ENCODE measurements around the gene ARHGAP15.

Gene ARHGAP15

DNA sequence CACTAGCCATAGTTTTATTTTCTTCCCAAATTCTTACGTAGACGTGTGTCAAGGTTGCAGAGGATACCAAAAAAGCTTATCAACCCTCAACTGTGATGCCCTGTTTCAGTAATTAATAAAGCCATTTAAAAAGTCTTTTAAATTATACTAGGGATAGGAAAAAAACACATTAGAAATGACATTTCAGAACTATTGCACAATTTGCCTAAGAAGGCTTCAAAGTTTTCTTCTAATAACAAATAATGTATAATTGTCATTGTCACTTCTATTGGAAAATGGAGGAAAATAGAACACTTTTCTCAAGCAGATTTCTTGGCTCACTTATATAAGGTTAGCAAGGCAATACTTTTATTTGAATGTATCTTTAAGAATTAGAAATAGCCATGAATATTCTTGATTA is 253.8 kb downstream of the ARHGAP15 start:
- H2BK15ac ChIP-seq (ENCODE audit: low read length) = no peak overlapping the region
- no peak overlapping the region for H2AK5ac ChIP-seq (ENCODE audit: low read depth, low read length)
- no peak overlapping the region for H3K23ac ChIP-seq (ENCODE audit: low read depth, low read length, poor library complexity)
- no peak overlapping the region for H2BK12ac ChIP-seq (ENCODE audit: low read length)
- no peak for DNase-seq (ENCODE audit: low spot score)
- H3K36me3 ChIP-seq (replicated peaks in 1 of 2; ENCODE audit: control insufficient read depth in 2 of 2, insufficient read depth in 2 of 2, low read length in 2 of 2) = no peaks in the 10 kb centered on the region
- H2BK5ac ChIP-seq (ENCODE audit: low read length) = no peak overlapping the region
- H2BK120ac ChIP-seq (ENCODE audit: low read depth, low read length) = no peak overlapping the region
- no peaks in the 10 kb centered on the region for H3K4me1 ChIP-seq (ENCODE audit: control insufficient read depth in 2 of 2, insufficient read depth in 1 of 2, low read depth in 1 of 2, low read length in 2 of 2)
- H3K14ac ChIP-seq (ENCODE audit: low read length) = no peak overlapping the region
- H2AFZ ChIP-seq (ENCODE audit: low read length) = no peak overlapping the region
- no peak overlapping the region for H3K4me2 ChIP-seq (ENCODE audit: insufficient read depth, low read length, poor library complexity, severe bottlenecking)
- no peak overlapping the region for H3K27ac ChIP-seq (replicated peaks; ENCODE audit: low read length)
- no peak overlapping the region for H4K8ac ChIP-seq (ENCODE audit: low read depth, low read length)
- H3K4me3 ChIP-seq (ENCODE audit: low read length in 2 of 2) = no peak overlapping the region
- no peaks in the 10 kb centered on the region for H3K9me3 ChIP-seq (replicated peaks in 1 of 2; ENCODE audit: control insufficient read depth in 2 of 2, insufficient read depth in 1 of 2, low read depth in 1 of 2, low read length in 2 of 2)
- no CpG with 5 or more reads among the region's 2 CpGs for WGBS, 2 donors (ENCODE audit: extremely low coverage in 2 of 2, insufficient read length in 2 of 2, insufficient replicate concordance in 1 of 2)
- H3K79me1 ChIP-seq (ENCODE audit: low read depth, low read length) = no peaks in the 10 kb centered on the region
- no peak overlapping the region for H3K9ac ChIP-seq (ENCODE audit: low read depth, low read length, poor library complexity)
- no peak overlapping the region for H4K91ac ChIP-seq (ENCODE audit: low read depth, low read length, poor library complexity)
- H3K4ac ChIP-seq (ENCODE audit: low read length) = no peak overlapping the region
- H3K18ac ChIP-seq (ENCODE audit: low read length) = no peak overlapping the region
- H3K27me3 ChIP-seq (ENCODE audit: control insufficient read depth in 3 of 3, insufficient read depth in 3 of 3, low read depth in 1 of 3, low read length in 3 of 3) = no peaks in the 10 kb centered on the region

DNA sequence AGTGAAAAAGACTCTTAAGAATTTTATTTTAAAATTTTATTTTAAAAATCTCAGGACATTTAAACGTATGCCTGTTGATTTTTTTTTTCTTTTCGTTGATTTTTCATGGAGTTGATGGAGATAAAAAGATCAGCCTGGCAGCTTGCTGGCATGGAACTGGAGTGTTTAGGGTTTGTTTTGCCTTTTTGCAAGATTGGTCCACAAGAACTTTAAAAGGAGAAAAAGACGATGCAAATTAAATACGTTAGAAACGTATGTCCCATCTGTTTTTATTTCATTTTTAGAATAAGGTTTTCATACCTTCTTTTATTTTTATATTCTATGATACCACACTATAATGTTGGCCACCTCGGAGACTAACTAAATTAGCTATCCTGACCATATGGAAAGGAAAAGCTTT is 254.9 kb downstream of the ARHGAP15 start:
- H3K9me3 ChIP-seq (replicated peaks in 1 of 2; ENCODE audit: control insufficient read depth in 2 of 2, insufficient read depth in 1 of 2, low read depth in 1 of 2, low read length in 2 of 2) = no peaks in the 10 kb centered on the region
- H3K9ac ChIP-seq (ENCODE audit: low read depth, low read length, poor library complexity) = no peak overlapping the region
- H3K4me1 ChIP-seq (ENCODE audit: control insufficient read depth in 2 of 2, insufficient read depth in 1 of 2, low read depth in 1 of 2, low read length in 2 of 2) = no peaks in the 10 kb centered on the region
- no peak overlapping the region for H3K14ac ChIP-seq (ENCODE audit: low read length)
- no peak for DNase-seq (ENCODE audit: low spot score)
- no peaks in the 10 kb centered on the region for H3K36me3 ChIP-seq (replicated peaks in 1 of 2; ENCODE audit: control insufficient read depth in 2 of 2, insufficient read depth in 2 of 2, low read length in 2 of 2)
- H2BK12ac ChIP-seq (ENCODE audit: low read length) = no peak overlapping the region
- no peak overlapping the region for H4K91ac ChIP-seq (ENCODE audit: low read depth, low read length, poor library complexity)
- H2AFZ ChIP-seq (ENCODE audit: low read length) = no peak overlapping the region
- H3K4ac ChIP-seq (ENCODE audit: low read length) = no peak overlapping the region
- no CpG with 5 or more reads among the region's 6 CpGs for WGBS, 2 donors (ENCODE audit: extremely low coverage in 2 of 2, insufficient read length in 2 of 2, insufficient replicate concordance in 1 of 2)
- no peak overlapping the region for H3K4me3 ChIP-seq (ENCODE audit: low read length in 2 of 2)
- H2BK15ac ChIP-seq (ENCODE audit: low read length) = no peak overlapping the region
- H2AK5ac ChIP-seq (ENCODE audit: low read depth, low read length) = no peak overlapping the region
- no peak overlapping the region for H3K27ac ChIP-seq (replicated peaks; ENCODE audit: low read length)
- no peak overlapping the region for H2BK5ac ChIP-seq (ENCODE audit: low read length)
- no peak overlapping the region for H3K18ac ChIP-seq (ENCODE audit: low read length)
- no peak overlapping the region for H3K4me2 ChIP-seq (ENCODE audit: insufficient read depth, low read length, poor library complexity, severe bottlenecking)
- no peaks in the 10 kb centered on the region for H3K79me1 ChIP-seq (ENCODE audit: low read depth, low read length)
- no peak overlapping the region for H4K8ac ChIP-seq (ENCODE audit: low read depth, low read length)
- no peak overlapping the region for H2BK120ac ChIP-seq (ENCODE audit: low read depth, low read length)
- no peak overlapping the region for H3K23ac ChIP-seq (ENCODE audit: low read depth, low read length, poor library complexity)
- H3K27me3 ChIP-seq (ENCODE audit: control insufficient read depth in 3 of 3, insufficient read depth in 3 of 3, low read depth in 1 of 3, low read length in 3 of 3) = no peaks in the 10 kb centered on the region

DNA sequence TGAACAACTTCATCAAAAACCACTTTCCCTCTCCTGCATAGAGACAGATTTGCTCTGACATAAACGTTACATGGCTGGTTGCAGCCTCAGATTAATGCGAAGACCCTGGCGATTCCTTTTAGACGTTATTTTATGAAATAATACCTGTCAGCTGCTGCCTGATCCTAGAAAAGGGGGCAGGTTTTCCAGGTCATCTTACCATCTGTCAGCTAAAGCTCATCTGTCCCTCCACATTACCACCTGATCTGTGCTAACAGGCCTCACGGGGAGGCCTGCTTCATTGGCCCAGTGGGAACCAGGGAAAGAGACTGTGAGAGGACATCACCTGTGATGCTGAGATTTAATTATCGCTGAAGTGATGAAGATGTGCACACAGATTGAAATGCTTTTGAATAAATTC is 261.0 kb downstream of the ARHGAP15 start:
- Histone ChIP-seq H3K9me3 (replicated peaks in 1 of 2; ENCODE audit: control insufficient read depth in 2 of 2, insufficient read depth in 1 of 2, low read depth in 1 of 2, low read length in 2 of 2) (no peaks in the 10 kb centered on the region), H3K27me3 (ENCODE audit: control insufficient read depth in 3 of 3, insufficient read depth in 3 of 3, low read depth in 1 of 3, low read length in 3 of 3) (no peaks in the 10 kb centered on the region), H3K79me1 (ENCODE audit: low read depth, low read length) (no peaks in the 10 kb centered on the region), H4K8ac (ENCODE audit: low read depth, low read length) (no peak overlapping the region), H4K91ac (ENCODE audit: low read depth, low read length, poor library complexity) (no peak overlapping the region), H3K9ac (ENCODE audit: low read depth, low read length, poor library complexity) (no peak overlapping the region), H3K18ac (ENCODE audit: low read length) (no peak overlapping the region), H3K23ac (ENCODE audit: low read depth, low read length, poor library complexity) (no peak overlapping the region), H3K36me3 (replicated peaks in 1 of 2; ENCODE audit: control insufficient read depth in 2 of 2, insufficient read depth in 2 of 2, low read length in 2 of 2) (no peaks in the 10 kb centered on the region), H3K27ac (replicated peaks; ENCODE audit: low read length) (no peak overlapping the region), H2BK120ac (ENCODE audit: low read depth, low read length) (no peak overlapping the region), H3K4me1 (ENCODE audit: control insufficient read depth in 2 of 2, insufficient read depth in 1 of 2, low read depth in 1 of 2, low read length in 2 of 2) (no peaks in the 10 kb centered on the region), H2AFZ (ENCODE audit: low read length) (no peak overlapping the region), H2AK5ac (ENCODE audit: low read depth, low read length) (no peak overlapping the region), H2BK5ac (ENCODE audit: low read length) (no peak overlapping the region), H3K14ac (ENCODE audit: low read length) (no peak overlapping the region), H3K4me3 (ENCODE audit: low read length in 2 of 2) (no peak overlapping the region), H3K4me2 (ENCODE audit: insufficient read depth, low read length, poor library complexity, severe bottlenecking) (no peak overlapping the region), H2BK15ac (ENCODE audit: low read length) (no peak overlapping the region), H3K4ac (ENCODE audit: low read length) (no peak overlapping the region), H2BK12ac (ENCODE audit: low read length) (no peak overlapping the region)
- DNase-seq (ENCODE audit: low spot score) = no peak
- no CpG with 5 or more reads among the region's 6 CpGs for WGBS, 2 donors (ENCODE audit: extremely low coverage in 2 of 2, insufficient read length in 2 of 2, insufficient replicate concordance in 1 of 2)

DNA sequence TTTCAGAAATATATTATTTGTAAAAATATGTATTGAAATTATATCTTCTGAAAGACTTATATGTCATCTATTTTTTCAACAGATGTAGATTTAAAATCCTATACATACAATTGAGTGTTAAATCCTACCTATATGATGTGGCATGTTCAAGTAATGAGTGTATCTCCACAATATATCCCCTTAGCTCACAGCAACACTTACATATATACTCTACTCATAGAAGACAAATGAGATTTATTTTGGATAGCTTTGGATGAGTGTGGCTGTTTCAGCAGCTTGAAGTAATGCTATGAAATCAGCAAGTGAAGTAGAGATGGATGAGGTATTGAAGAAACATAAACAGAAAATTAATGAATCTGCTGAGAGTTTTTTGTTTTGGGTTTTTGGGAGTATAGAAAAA is 263.1 kb downstream of the ARHGAP15 start:
- Histone ChIP-seq H2BK120ac (ENCODE audit: low read depth, low read length) (no peak overlapping the region), H2BK15ac (ENCODE audit: low read length) (no peak overlapping the region), H3K36me3 (replicated peaks in 1 of 2; ENCODE audit: control insufficient read depth in 2 of 2, insufficient read depth in 2 of 2, low read length in 2 of 2) (no peaks in the 10 kb centered on the region), H3K27ac (replicated peaks; ENCODE audit: low read length) (no peak overlapping the region), H3K27me3 (ENCODE audit: control insufficient read depth in 3 of 3, insufficient read depth in 3 of 3, low read depth in 1 of 3, low read length in 3 of 3) (no peaks in the 10 kb centered on the region), H3K23ac (ENCODE audit: low read depth, low read length, poor library complexity) (no peak overlapping the region), H3K79me1 (ENCODE audit: low read depth, low read length) (no peaks in the 10 kb centered on the region), H4K8ac (ENCODE audit: low read depth, low read length) (no peak overlapping the region), H3K4me3 (ENCODE audit: low read length in 2 of 2) (no peak overlapping the region), H2BK5ac (ENCODE audit: low read length) (no peak overlapping the region), H2BK12ac (ENCODE audit: low read length) (no peak overlapping the region), H3K4me2 (ENCODE audit: insufficient read depth, low read length, poor library complexity, severe bottlenecking) (no peak overlapping the region), H2AK5ac (ENCODE audit: low read depth, low read length) (no peak overlapping the region), H2AFZ (ENCODE audit: low read length) (no peak overlapping the region), H3K4ac (ENCODE audit: low read length) (no peak overlapping the region), H3K14ac (ENCODE audit: low read length) (no peak overlapping the region), H3K9ac (ENCODE audit: low read depth, low read length, poor library complexity) (no peak overlapping the region), H3K4me1 (ENCODE audit: control insufficient read depth in 2 of 2, insufficient read depth in 1 of 2, low read depth in 1 of 2, low read length in 2 of 2) (no peaks in the 10 kb centered on the region), H4K91ac (ENCODE audit: low read depth, low read length, poor library complexity) (no peak overlapping the region), H3K18ac (ENCODE audit: low read length) (no peak overlapping the region), H3K9me3 (replicated peaks in 1 of 2; ENCODE audit: control insufficient read depth in 2 of 2, insufficient read depth in 1 of 2, low read depth in 1 of 2, low read length in 2 of 2) (no peaks in the 10 kb centered on the region)
- no peak for DNase-seq (ENCODE audit: low spot score)
